Measurements from ENCODE around the gene IQCN.

IQCN gene

DNA sequence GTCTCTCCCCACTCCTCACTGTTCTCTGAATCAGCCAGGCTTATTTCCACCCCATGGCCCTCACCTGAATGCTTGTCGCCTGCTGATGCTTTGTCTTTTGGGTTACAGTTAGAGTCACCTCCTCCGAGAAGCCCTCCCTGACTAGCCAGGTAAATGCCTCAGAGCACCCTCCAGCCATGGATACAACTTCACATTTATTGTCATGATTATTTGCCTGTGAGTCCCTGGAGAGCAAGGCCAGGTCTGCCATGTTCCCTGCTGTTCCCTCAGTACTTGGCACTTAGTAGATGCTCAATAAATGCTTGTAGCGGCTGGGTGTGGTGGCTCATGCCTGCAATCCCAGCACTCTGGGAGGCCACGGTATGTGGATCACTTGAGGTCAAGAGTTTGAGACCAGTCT is 44.3 kb downstream of the IQCN start:
- H3K4me3 ChIP-seq (replicated peaks; ENCODE audit: insufficient read depth, low read length) = no peak overlapping the region
- peaks cover 18% of the 10 kb centered on the region for H3K27me3 ChIP-seq (ENCODE audit: insufficient read depth, poor library complexity, severe bottlenecking)
- no peak for TF ChIP-seq GABPA (IDR thresholded peaks at IDR 0.05; ENCODE audit: low read depth)
- TF ChIP-seq SPI1 (IDR thresholded peaks at IDR 0.05; ENCODE audit: borderline replicate concordance, low read depth) = no peak
- TF ChIP-seq, protein P1, sequence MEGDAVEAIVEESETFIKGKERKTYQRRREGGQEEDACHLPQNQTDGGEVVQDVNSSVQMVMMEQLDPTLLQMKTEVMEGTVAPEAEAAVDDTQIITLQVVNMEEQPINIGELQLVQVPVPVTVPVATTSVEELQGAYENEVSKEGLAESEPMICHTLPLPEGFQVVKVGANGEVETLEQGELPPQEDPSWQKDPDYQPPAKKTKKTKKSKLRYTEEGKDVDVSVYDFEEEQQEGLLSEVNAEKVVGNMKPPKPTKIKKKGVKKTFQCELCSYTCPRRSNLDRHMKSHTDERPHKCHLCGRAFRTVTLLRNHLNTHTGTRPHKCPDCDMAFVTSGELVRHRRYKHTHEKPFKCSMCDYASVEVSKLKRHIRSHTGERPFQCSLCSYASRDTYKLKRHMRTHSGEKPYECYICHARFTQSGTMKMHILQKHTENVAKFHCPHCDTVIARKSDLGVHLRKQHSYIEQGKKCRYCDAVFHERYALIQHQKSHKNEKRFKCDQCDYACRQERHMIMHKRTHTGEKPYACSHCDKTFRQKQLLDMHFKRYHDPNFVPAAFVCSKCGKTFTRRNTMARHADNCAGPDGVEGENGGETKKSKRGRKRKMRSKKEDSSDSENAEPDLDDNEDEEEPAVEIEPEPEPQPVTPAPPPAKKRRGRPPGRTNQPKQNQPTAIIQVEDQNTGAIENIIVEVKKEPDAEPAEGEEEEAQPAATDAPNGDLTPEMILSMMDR (IDR thresholded peaks at IDR 0.05; ENCODE audit: insufficient read depth, low read length) = no peak
- TF ChIP-seq REST (IDR thresholded peaks at IDR 0.05; ENCODE audit: insufficient replicate concordance, low read depth) = no peak
- no peak for TF ChIP-seq POLR2AphosphoS5 (IDR thresholded peaks at IDR 0.05; ENCODE audit: low read depth)
- no peak overlapping the region for H3K27ac ChIP-seq (replicated peaks)
- no peak for DNase-seq (ENCODE audit: low read depth in 1 of 2, low spot score in 1 of 2)

GRCh38 chr19:18229474-18229873 is 44.8 kb downstream of the IQCN start:
- DNase-seq (ENCODE audit: low read depth in 1 of 2, low spot score in 1 of 2) = no peak
- no peak for TF ChIP-seq SPI1 (IDR thresholded peaks at IDR 0.05; ENCODE audit: borderline replicate concordance, low read depth)
- no peak overlapping the region for H3K4me3 ChIP-seq (replicated peaks; ENCODE audit: insufficient read depth, low read length)
- peaks cover 21% of the 10 kb centered on the region for H3K27me3 ChIP-seq (ENCODE audit: insufficient read depth, poor library complexity, severe bottlenecking)
- no peak overlapping the region for H3K27ac ChIP-seq (replicated peaks)

DNA sequence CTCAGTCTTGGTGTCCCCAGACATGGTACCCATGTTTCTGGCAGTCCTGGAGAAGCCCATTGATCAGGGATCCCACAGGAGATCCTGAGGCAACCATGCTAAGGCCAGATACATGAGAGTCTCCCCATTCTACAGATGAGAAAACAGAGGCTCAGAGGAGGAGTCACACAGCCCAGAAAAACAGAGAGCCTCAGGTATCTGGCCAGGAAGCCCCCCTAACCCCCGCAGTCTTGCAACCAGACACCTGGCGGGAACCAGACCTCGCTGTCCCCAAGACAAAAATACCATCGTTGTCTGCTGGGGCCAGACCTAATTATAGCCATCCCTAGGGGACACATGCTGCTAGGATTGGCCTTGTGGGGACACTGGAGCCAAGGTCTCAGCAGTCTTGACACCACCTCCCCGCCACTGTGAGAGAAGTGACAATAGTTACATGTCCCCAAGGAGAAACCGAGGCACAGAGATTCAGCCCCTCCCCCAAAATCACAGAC is 46.4 kb downstream of the IQCN start:
- Histone ChIP-seq H3K27ac (replicated peaks) (no peak overlapping the region), H3K4me3 (replicated peaks; ENCODE audit: insufficient read depth, low read length) (no peak overlapping the region), H3K27me3 (ENCODE audit: insufficient read depth, poor library complexity, severe bottlenecking) (peaks cover 22% of the 10 kb centered on the region)
- DNase-seq (ENCODE audit: low read depth in 1 of 2, low spot score in 1 of 2) = no peak
- TF ChIP-seq GABPA (IDR thresholded peaks at IDR 0.05; ENCODE audit: low read depth) = no peak
- no peak for TF ChIP-seq SPI1 (IDR thresholded peaks at IDR 0.05; ENCODE audit: borderline replicate concordance, low read depth)
- no peak for TF ChIP-seq POLR2AphosphoS5 (IDR thresholded peaks at IDR 0.05; ENCODE audit: low read depth)
- TF ChIP-seq, protein P1 (IDR thresholded peaks at IDR 0.05; ENCODE audit: insufficient read depth, low read length) = no peak
- no peak for TF ChIP-seq REST (IDR thresholded peaks at IDR 0.05; ENCODE audit: insufficient replicate concordance, low read depth)

GRCh38 chr19:18226956-18227780 is 47.1 kb downstream of the IQCN start:
- no peak for DNase-seq (ENCODE audit: low read depth in 1 of 2, low spot score in 1 of 2)
- peaks cover 24% of the 10 kb centered on the region for H3K27me3 ChIP-seq (ENCODE audit: insufficient read depth, poor library complexity, severe bottlenecking)
- H3K4me3 ChIP-seq (replicated peaks; ENCODE audit: insufficient read depth, low read length) = no peak overlapping the region
- TF ChIP-seq, protein P1 (IDR thresholded peaks at IDR 0.05; ENCODE audit: insufficient read depth, low read length) = no peak
- TF ChIP-seq SPI1 (IDR thresholded peaks at IDR 0.05; ENCODE audit: borderline replicate concordance, low read depth) = no peak
- TF ChIP-seq REST (IDR thresholded peaks at IDR 0.05; ENCODE audit: insufficient replicate concordance, low read depth) = no peak
- TF ChIP-seq GABPA (IDR thresholded peaks at IDR 0.05; ENCODE audit: low read depth) = no peak
- no peak overlapping the region for H3K27ac ChIP-seq (replicated peaks)
